WTC11 (cell line): ENCODE data around the gene DALRD3. TPM values are rescaled to one million over a fixed set of nuclear protein-coding genes. Genes with fewer than 3 reads are reported as not detected.

Experiments
- ATAC-seq: fragments of 200-7000 bp; cut with Tn5 transposase; 2 replicates; pipeline ENCODE4 v1.10.0; 2021; ENCODE audit warnings: mild to moderate bottlenecking, moderate library complexity
- CTCF ChIA-PET: fragments of 300-600 bp; sonication (Branson Sonifier 250); formaldehyde crosslinking; loops from one replicate; lab custom pipeline; 2021; ENCODE audit warnings: antibody characterized with exemption; lab: Charles Lee
- POLR2A ChIA-PET: fragments of 350-600 bp; sonication (Branson Sonifier 250); formaldehyde crosslinking; loops from one replicate; lab custom pipeline; 2021; ENCODE audit warnings: antibody characterized with exemption; lab: Charles Lee
- DNase-seq: peaks from one replicate; pipeline ENCODE4 v3.0.0; 2021; ENCODE audit warnings: low spot score
- H3K27ac Mint-ChIP-seq: 2 replicates; pipeline ENCODE4 v1.8.0; 2021; ENCODE audit warnings: mixed read lengths
- H3K27me3 Mint-ChIP-seq: 2 replicates; pipeline ENCODE4 v1.8.0; 2021; ENCODE audit warnings: low read depth, mild to moderate bottlenecking, moderate library complexity, mixed read lengths
- H3K36me3 Mint-ChIP-seq: 2 replicates; pipeline ENCODE4 v1.8.0; 2021; ENCODE audit warnings: mixed read lengths
- H3K4me1 Mint-ChIP-seq: 2 replicates; pipeline ENCODE4 v1.8.0; 2022; ENCODE audit warnings: mixed read lengths
- H3K4me3 Mint-ChIP-seq: 2 replicates; pipeline ENCODE4 v1.8.0; 2021; ENCODE audit warnings: mild to moderate bottlenecking, moderate library complexity, mixed read lengths
- H3K9me3 Mint-ChIP-seq: 2 replicates; pipeline ENCODE4 v1.8.0; 2021; ENCODE audit warnings: mixed read lengths
- EMX1 ChIP-seq: fragments of 250-450 bp; sonication (Bioruptor Pico); IDR thresholded peaks from 2 replicates; pipeline ENCODE4 v1.8.0; 2021; ENCODE audit warnings: mild to moderate bottlenecking
- ETV6 ChIP-seq: sonication (generic); formaldehyde crosslinking; IDR thresholded peaks from 2 replicates; pipeline ENCODE4 v1.8.1; 2022; ENCODE audit warnings: mild to moderate bottlenecking, missing genetic modification reagents
- FOXP1 ChIP-seq: sonication (generic); formaldehyde crosslinking; IDR thresholded peaks from 2 replicates; pipeline ENCODE4 v1.8.0; 2022; ENCODE audit warnings: missing genetic modification reagents, mild to moderate bottlenecking, moderate library complexity, borderline replicate concordance
- GRHL2 ChIP-seq: fragments of 250-450 bp; sonication (Bioruptor Pico); IDR thresholded peaks from 2 replicates; pipeline ENCODE4 v1.8.0; 2022; ENCODE audit warnings: mild to moderate bottlenecking, moderate library complexity; ENCODE audit not compliant: insufficient replicate concordance, severe bottlenecking
- MYBL2 ChIP-seq: sonication (generic); formaldehyde crosslinking; IDR thresholded peaks from 2 replicates; pipeline ENCODE4 v1.8.1; 2023; ENCODE audit warnings: mild to moderate bottlenecking, moderate library complexity, missing genetic modification reagents
- NR1H2 ChIP-seq: sonication (generic); formaldehyde crosslinking; IDR thresholded peaks from 2 replicates; pipeline ENCODE4 v1.9.0; 2021; ENCODE audit warnings: mild to moderate bottlenecking, moderate library complexity, missing genetic modification reagents
- NR2C2 ChIP-seq: sonication (generic); formaldehyde crosslinking; IDR thresholded peaks from 2 replicates; pipeline ENCODE4 v1.8.0; 2022; ENCODE audit warnings: mild to moderate bottlenecking, missing genetic modification reagents
- PRRX2 ChIP-seq: fragments of 250-450 bp; sonication (Bioruptor Pico); IDR thresholded peaks from 2 replicates; pipeline ENCODE4 v1.8.0; 2021; ENCODE audit warnings: mild to moderate bottlenecking
- RORB ChIP-seq: fragments of 250-450 bp; sonication (Bioruptor Pico); IDR thresholded peaks from 2 replicates; pipeline ENCODE4 v1.9.0; 2021; ENCODE audit warnings: mild to moderate bottlenecking
- TEAD1 ChIP-seq: sonication (generic); formaldehyde crosslinking; IDR thresholded peaks from 2 replicates; pipeline ENCODE4 v1.8.0; 2022; ENCODE audit warnings: mild to moderate bottlenecking, missing genetic modification reagents
- ZBTB21 ChIP-seq: sonication (generic); formaldehyde crosslinking; IDR thresholded peaks from 2 replicates; pipeline ENCODE4 v1.8.1; 2023; ENCODE audit warnings: mild to moderate bottlenecking, missing genetic modification reagents, borderline replicate concordance
- ZNF396 ChIP-seq: fragments of 250-450 bp; sonication (Bioruptor Pico); IDR thresholded peaks from 2 replicates; pipeline ENCODE4 v1.8.0; 2021; ENCODE audit warnings: mild to moderate bottlenecking, moderate library complexity, borderline replicate concordance
- ZNF416 ChIP-seq: fragments of 250-450 bp; sonication (Bioruptor Pico); IDR thresholded peaks from 2 replicates; pipeline ENCODE4 v1.9.0; 2021; ENCODE audit warnings: mild to moderate bottlenecking, inconsistent platforms
- ZNF671 ChIP-seq: fragments of 250-450 bp; sonication (Bioruptor Pico); IDR thresholded peaks from 2 replicates; pipeline ENCODE4 v1.8.0; 2021; ENCODE audit warnings: mild to moderate bottlenecking
- total RNA-seq: library from RNA; stranded (reverse); gene quantifications from 3 replicates; pipeline ENCODE4 v1.2.3, GENCODE V29; 2021
- TF ChIP-seq, protein P1 (sequence below): sonication (generic); formaldehyde crosslinking; IDR thresholded peaks from 2 replicates; pipeline ENCODE4 v1.8.1; 2022; ENCODE audit warnings: low read depth, mild to moderate bottlenecking, moderate library complexity, missing genetic modification reagents, borderline replicate concordance
- TF ChIP-seq, protein P2 (sequence below): sonication (generic); formaldehyde crosslinking; IDR thresholded peaks from 2 replicates; pipeline ENCODE4 v1.8.0; 2023; ENCODE audit warnings: mild to moderate bottlenecking, missing genetic modification reagents
- TF ChIP-seq, protein P3 (sequence below): sonication (generic); formaldehyde crosslinking; conservative IDR thresholded peaks from 2 replicates; pipeline ENCODE4 v1.8.1; 2023; ENCODE audit warnings: mild to moderate bottlenecking, low read depth, missing genetic modification reagents, moderate library complexity
- TF ChIP-seq, protein P4 (sequence below): fragments of 250-450 bp; sonication (Bioruptor Pico); IDR thresholded peaks from 2 replicates; pipeline ENCODE4 v1.9.0; 2021; ENCODE audit warnings: mild to moderate bottlenecking
- TF ChIP-seq, protein P5 (sequence below): fragments of 250-450 bp; sonication (Bioruptor Pico); conservative IDR thresholded peaks from 2 replicates; pipeline ENCODE4 v1.9.0; 2021; ENCODE audit warnings: mild to moderate bottlenecking

Gene DALRD3
- total RNA-seq, 1 experiment from 2014 or later, result 41.4 TPM

DNA sequence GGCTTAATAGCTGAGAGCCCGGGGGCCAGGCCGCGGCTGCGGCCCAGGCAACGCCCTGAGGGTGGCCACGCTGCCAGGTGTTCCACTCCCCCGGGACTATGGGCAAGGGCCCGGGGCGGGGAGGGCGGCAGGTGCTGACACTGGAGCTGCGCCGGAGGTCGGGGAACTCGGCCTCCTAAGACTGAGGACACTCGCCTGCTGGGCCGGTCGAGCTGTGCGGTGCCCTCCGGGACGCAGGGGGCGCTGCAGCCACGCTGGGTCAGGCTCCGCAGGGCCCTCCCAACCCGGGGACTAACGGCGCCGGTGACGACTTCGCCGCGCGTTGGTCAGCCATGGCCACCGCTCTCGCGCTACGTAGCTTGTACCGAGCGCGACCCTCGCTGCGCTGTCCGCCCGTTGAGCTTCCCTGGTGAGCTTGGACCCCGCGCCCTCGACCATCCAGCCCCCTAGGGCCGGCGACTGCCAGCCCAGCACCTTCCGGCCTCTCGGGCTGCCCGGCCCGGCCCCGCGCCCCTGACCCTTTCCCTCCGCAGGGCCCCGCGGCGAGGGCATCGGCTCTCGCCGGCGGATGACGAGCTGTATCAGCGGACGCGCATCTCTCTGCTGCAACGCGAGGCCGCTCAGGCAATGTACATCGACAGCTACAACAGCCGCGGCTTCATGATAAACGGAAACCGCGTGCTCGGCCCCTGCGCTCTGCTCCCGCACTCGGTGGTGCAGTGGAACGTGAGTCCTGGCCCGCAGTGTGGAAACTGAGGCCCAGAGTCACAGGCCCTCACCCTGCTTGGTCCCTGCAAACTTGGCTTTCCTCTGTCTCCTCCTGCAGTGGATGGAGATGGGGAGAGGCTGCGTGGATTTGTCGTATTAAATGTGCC lies 3.7 kb upstream of the DALRD3 start, which contains the start of gene NDUFAF3 (continued):
- TF ChIP-seq, protein P1, sequence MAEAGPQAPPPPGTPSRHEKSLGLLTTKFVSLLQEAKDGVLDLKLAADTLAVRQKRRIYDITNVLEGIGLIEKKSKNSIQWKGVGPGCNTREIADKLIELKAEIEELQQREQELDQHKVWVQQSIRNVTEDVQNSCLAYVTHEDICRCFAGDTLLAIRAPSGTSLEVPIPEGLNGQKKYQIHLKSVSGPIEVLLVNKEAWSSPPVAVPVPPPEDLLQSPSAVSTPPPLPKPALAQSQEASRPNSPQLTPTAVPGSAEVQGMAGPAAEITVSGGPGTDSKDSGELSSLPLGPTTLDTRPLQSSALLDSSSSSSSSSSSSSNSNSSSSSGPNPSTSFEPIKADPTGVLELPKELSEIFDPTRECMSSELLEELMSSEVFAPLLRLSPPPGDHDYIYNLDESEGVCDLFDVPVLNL (CRISPR knock-in tag), result no peak
- peak; percentile 95 for TF ChIP-seq MYBL2 (CRISPR knock-in tag)
- TF ChIP-seq, protein P2, sequence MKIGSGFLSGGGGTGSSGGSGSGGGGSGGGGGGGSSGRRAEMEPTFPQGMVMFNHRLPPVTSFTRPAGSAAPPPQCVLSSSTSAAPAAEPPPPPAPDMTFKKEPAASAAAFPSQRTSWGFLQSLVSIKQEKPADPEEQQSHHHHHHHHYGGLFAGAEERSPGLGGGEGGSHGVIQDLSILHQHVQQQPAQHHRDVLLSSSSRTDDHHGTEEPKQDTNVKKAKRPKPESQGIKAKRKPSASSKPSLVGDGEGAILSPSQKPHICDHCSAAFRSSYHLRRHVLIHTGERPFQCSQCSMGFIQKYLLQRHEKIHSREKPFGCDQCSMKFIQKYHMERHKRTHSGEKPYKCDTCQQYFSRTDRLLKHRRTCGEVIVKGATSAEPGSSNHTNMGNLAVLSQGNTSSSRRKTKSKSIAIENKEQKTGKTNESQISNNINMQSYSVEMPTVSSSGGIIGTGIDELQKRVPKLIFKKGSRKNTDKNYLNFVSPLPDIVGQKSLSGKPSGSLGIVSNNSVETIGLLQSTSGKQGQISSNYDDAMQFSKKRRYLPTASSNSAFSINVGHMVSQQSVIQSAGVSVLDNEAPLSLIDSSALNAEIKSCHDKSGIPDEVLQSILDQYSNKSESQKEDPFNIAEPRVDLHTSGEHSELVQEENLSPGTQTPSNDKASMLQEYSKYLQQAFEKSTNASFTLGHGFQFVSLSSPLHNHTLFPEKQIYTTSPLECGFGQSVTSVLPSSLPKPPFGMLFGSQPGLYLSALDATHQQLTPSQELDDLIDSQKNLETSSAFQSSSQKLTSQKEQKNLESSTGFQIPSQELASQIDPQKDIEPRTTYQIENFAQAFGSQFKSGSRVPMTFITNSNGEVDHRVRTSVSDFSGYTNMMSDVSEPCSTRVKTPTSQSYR (CRISPR knock-in tag), result peak; percentile 75; the same call in 1 of the 2 replicates
- TF ChIP-seq, all 79 proteins: peak for 32

DNA sequence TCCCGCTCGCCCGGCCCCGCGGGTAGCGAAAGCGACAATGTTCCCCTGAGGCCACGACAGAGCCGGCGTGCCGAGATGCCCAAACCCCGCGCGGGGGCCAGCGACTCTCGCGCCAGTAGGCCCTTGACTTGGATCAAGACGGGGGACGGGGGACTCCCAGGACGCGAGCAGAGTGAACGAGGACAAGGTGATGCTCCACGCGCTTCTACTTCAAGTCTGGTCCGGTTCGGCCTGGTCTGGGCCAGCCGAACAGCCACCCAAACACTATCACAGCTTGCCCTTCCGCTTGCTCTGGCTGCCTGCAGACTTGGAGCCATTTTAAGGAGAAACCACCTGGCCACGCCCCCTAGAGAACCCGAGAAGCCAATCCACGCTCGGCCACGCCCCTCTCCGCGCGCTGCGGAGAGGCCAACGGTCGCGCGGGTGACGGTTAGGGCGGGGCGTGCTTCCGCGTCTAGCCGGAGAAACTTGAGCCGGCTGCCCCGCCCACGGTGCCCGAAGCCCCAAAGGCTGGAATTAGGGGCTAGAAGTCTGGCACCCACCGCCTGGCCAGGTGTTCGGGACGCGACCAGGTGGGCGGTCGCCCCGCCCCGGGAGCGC lies 2.9 kb upstream of the DALRD3 start:
- ChIA-PET POLR2A (interaction anchor here (0.5 to 4.3 kb wide), 13 partner anchors 8 to 519 kb away, joined by 3 to 81 read pairs (median 3); partner anchors contain the start of genes CELSR3, IMPDH2, IP6K2 and P4HTM), CTCF (interaction anchor here (0.6 to 8.2 kb wide), 22 partner anchors 9 to 585 kb away, joined by 3 to 124 read pairs (median 5); partner anchors contain the start of genes IP6K2, KLHDC8B, NCKIPSD and NICN1)
- H3K27me3 Mint-ChIP-seq, result no peaks in the 10 kb centered on the region
- peaks cover 40% of the 10 kb centered on the region for H3K36me3 Mint-ChIP-seq
- DNase-seq, result peak; percentile 99
- H3K4me3 Mint-ChIP-seq, result peak overlapping the region; percentile 92
- no peaks in the 10 kb centered on the region for H3K9me3 Mint-ChIP-seq
- peaks cover 28% of the 10 kb centered on the region for H3K4me1 Mint-ChIP-seq
- peak; percentile 49 for ATAC-seq
- H3K27ac Mint-ChIP-seq, result peak overlapping the region; percentile 98
- TF ChIP-seq, protein P3, sequence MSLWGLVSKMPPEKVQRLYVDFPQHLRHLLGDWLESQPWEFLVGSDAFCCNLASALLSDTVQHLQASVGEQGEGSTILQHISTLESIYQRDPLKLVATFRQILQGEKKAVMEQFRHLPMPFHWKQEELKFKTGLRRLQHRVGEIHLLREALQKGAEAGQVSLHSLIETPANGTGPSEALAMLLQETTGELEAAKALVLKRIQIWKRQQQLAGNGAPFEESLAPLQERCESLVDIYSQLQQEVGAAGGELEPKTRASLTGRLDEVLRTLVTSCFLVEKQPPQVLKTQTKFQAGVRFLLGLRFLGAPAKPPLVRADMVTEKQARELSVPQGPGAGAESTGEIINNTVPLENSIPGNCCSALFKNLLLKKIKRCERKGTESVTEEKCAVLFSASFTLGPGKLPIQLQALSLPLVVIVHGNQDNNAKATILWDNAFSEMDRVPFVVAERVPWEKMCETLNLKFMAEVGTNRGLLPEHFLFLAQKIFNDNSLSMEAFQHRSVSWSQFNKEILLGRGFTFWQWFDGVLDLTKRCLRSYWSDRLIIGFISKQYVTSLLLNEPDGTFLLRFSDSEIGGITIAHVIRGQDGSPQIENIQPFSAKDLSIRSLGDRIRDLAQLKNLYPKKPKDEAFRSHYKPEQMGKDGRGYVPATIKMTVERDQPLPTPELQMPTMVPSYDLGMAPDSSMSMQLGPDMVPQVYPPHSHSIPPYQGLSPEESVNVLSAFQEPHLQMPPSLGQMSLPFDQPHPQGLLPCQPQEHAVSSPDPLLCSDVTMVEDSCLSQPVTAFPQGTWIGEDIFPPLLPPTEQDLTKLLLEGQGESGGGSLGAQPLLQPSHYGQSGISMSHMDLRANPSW, result no peak
- 0 out of 2 replicates have a peak, but pooled peaks have one; percentile 50 for TF ChIP-seq NR2C2
- no peak for TF ChIP-seq NR1H2 (CRISPR knock-in tag)
- peak; percentile 69; the same call in 1 of the 2 replicates for TF ChIP-seq PRRX2 (CRISPR knock-in tag)
- TF ChIP-seq FOXP1 (CRISPR knock-in tag), result no peak
- no peak for TF ChIP-seq ZNF671 (CRISPR knock-in tag)
- TF ChIP-seq ZBTB21 (CRISPR knock-in tag), result no peak
- TF ChIP-seq GRHL2 (CRISPR knock-in tag), result no peak
- no peak for TF ChIP-seq MYBL2 (CRISPR knock-in tag)
- peak; percentile 70; the same call in 1 of the 2 replicates for TF ChIP-seq TEAD1 (CRISPR knock-in tag)
- TF ChIP-seq, protein P4, sequence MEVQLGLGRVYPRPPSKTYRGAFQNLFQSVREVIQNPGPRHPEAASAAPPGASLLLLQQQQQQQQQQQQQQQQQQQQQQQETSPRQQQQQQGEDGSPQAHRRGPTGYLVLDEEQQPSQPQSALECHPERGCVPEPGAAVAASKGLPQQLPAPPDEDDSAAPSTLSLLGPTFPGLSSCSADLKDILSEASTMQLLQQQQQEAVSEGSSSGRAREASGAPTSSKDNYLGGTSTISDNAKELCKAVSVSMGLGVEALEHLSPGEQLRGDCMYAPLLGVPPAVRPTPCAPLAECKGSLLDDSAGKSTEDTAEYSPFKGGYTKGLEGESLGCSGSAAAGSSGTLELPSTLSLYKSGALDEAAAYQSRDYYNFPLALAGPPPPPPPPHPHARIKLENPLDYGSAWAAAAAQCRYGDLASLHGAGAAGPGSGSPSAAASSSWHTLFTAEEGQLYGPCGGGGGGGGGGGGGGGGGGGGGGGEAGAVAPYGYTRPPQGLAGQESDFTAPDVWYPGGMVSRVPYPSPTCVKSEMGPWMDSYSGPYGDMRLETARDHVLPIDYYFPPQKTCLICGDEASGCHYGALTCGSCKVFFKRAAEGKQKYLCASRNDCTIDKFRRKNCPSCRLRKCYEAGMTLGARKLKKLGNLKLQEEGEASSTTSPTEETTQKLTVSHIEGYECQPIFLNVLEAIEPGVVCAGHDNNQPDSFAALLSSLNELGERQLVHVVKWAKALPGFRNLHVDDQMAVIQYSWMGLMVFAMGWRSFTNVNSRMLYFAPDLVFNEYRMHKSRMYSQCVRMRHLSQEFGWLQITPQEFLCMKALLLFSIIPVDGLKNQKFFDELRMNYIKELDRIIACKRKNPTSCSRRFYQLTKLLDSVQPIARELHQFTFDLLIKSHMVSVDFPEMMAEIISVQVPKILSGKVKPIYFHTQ (CRISPR knock-in tag), result no peak
- no peak for TF ChIP-seq RORB (CRISPR knock-in tag)
- TF ChIP-seq ZNF396 (CRISPR knock-in tag), result no peak
- TF ChIP-seq EMX1 (CRISPR knock-in tag), result no peak
- TF ChIP-seq ZNF416 (CRISPR knock-in tag), result no peak; the same call in 1 of the 2 replicates
- peak; percentile 61 for TF ChIP-seq ETV6
- TF ChIP-seq, protein P5, sequence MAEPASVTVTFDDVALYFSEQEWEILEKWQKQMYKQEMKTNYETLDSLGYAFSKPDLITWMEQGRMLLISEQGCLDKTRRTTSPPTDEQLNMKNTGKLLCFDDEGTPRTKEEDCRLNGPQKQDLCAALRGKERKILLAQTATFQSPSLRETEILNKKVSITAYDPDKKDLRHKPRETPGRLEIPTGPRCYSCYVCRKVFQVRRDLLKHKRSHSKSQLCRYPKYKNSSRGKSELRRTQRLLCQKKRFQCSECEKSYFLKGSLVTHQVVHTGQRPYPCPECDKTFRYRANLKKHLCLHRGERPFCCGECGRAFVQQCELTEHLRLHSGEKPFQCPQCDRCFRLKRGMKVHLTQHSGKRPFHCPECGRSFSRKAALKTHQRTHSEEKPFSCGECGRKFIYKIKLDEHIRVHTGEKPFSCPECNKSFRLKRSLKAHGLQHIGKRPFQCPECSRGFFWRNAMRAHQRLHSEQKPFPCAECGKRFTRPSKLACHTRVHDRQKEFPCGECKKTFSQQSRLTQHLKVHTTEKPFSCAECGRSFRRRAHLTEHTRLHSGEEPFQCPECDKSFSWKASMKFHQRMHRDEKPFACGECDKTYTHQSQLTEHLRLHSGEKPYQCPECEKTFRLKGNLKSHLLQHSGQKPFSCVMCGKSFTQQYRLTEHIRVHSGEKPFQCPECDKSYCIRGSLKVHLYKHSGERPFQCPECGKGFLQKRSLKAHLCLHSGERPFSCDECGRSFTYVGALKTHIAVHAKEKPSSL (CRISPR knock-in tag), result no peak
